Fibroblast of the conjunctiva (primary cell): ENCODE data around the gene PRPF18.
"Not testable (repeated sequence)": the region's sequence is repeated elsewhere in the genome, so short reads cannot be mapped to it uniquely, and the experiment has no call there.

Experiments used
- DNase-seq: peaks from one replicate; pipeline ENCODE4 v3.0.0-alpha.2; 2010; ENCODE audit warnings: low read depth

Gene PRPF18, protein sequence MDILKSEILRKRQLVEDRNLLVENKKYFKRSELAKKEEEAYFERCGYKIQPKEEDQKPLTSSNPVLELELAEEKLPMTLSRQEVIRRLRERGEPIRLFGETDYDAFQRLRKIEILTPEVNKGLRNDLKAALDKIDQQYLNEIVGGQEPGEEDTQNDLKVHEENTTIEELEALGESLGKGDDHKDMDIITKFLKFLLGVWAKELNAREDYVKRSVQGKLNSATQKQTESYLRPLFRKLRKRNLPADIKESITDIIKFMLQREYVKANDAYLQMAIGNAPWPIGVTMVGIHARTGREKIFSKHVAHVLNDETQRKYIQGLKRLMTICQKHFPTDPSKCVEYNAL

DNA sequence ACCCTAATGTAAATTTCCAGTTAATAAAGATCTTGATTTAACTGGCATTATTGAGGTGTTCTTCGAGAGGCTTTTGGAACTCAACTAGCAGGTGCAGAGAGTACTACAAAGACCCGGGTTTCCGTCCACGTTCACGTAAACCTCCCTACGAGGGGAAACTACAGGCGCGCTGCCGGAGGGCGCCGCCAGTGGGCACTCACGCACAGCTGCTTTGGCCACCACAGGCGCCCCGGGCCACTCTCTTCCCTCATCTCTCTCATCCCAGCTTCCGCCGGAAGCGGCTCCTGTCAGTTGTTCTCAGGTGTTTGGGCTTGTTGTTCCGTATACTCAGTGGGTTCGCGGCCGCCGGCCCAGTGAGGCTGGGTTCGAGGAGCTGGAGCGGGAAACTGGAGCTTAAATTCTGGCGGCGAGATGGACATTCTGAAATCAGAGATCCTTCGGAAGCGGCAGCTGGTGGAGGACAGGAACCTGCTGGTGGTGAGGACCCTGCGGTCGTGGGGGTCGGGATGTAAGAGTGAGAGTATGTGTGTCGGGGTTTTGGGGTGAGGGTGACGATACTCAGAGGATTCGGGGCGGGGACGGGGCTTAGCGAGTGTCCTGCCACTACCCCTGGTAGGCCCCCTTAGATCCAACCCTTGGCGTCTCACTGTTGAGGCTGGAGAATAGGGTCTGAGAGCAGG is at the start of gene PRPF18:
Gene PRPF18 (plus strand): TSS at position 290 of the 680 bp plus-strand sequence. CDS start 122 bp downstream, at position 412.
- peak; percentile 83 for DNase-seq

DNA sequence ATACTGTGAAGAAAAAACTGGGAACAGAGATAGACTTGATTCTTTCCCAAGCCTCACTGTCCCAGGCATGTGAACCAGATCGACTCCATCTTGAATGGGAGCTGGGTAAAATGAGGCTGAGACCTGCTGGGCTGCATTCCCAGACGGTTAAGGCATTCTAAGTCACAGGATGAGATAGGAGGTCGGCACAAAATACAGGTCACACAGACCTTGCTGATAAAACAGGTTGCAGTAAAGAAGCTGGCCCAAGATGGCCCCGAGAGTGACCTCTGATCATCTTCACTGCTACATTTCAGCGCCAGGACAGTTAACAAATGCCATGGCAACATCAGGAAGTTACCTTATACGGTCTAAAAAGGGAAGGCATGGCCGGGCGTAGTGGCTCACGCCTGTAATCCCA is 48.8 kb upstream of the PRPF18 start:
- not testable (repeated sequence) for DNase-seq

DNA sequence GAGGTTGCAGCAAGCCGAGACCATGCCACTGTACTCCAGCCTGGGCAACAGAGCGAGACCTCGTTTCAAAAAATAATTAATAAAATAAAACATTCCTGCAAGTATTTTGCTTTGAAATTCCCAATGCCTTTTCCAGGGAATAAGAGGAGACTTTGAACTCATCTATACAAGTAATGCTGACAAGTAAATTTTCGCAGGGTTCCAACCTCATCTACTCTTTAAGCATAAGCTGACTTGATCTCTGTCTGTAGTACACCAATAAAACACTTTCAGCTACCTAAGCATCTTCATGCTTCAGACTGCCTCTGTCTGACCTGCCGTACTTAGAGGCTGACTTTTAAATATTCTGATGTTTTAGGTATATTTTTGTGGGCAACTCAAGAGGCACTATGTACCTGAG is 44.2 kb upstream of the PRPF18 start:
- no peak for DNase-seq

DNA sequence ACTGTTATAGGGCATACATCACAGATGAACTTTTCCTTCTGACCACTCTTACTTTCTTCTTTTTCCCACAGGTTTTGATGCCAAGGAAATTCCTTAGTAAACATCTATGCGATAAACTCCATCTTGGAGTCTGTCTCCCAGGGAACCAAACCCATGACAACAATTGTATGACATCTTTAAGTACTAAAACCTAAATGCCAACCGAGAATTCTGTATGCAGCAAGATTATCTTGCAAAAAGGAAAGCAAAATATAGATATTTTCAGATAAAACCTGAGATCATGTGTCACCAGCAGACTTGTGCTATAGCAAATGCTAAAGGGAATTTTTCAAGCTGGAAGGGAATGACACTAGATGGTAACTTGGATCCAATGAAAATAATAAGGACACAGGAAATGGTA is 36.0 kb upstream of the PRPF18 start:
- DNase-seq = no peak

DNA sequence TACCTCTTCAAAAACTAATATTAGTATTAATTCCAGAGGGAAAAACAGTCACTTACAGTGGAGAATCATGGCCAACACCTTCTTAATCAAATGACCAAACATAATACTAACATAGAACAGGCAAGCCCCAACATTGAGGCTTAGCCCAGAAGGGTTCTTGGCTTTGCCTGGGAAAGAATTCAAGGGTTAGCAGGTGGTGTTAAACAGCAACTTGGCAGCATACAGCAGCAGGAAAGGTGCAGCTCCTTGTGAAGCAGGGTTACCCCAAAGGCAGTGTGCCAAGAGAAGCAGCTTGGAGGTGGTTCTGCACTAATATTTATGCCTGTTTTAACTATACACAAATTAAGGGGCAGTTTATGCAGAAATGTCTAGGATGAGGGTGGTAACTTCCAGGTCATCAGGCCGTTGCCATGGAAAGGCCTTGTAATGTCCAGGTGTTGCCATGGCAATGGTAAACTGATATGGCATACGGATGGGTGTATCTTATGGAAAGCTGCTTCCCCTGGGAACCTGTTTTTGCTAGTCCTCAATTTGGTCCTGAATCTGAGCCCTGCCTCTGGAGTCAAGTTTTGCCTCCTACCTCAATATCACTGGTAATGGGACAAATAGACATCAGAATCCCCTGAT is 30.8 kb upstream of the PRPF18 start:
- no peak for DNase-seq

DNA sequence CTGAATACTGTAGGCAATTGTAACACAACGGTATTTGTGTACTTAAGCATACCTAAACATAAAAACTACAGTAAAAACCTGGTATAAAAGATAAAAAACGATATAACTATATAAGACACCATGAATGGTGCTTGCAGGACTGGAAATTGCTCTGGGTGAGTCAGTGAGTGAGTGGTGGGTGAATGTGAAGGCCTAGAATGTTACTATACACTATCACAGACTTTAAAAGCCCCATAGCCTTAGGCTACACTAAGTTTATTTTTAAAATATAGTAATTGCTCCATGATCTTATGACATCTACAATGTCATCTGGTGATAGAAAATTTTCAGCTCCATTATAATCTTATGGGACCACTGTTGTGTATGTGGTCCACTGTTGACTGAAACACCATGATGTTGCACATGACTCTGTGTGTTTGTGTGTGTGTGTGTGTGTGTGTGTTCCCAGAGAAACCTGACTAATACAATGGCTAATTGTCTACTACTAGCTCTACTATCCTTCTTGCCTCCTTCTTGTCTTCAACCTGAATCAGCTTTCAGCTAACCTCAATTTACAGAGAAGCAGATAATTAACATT is 27.6 kb upstream of the PRPF18 start:
- DNase-seq = no peak

DNA sequence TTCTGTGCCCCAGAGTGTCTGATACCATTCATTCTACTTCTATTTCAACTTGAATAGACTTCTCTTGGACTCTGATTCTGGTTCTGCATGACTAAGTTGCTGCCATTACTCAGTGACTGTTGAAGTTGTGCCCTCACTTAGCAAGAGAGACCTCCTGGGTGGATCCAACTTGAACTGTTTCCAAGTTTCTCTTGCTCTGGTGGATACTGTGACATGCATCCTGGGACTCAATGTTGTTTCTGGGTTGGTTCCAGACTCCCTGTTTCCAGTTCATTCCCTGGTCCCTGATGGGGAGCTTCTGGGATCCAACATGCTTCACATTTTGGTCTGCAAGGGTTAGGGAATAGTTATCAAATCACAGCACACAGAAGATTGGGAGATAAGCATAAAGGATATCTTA is 26.2 kb upstream of the PRPF18 start:
- no peak for DNase-seq

DNA sequence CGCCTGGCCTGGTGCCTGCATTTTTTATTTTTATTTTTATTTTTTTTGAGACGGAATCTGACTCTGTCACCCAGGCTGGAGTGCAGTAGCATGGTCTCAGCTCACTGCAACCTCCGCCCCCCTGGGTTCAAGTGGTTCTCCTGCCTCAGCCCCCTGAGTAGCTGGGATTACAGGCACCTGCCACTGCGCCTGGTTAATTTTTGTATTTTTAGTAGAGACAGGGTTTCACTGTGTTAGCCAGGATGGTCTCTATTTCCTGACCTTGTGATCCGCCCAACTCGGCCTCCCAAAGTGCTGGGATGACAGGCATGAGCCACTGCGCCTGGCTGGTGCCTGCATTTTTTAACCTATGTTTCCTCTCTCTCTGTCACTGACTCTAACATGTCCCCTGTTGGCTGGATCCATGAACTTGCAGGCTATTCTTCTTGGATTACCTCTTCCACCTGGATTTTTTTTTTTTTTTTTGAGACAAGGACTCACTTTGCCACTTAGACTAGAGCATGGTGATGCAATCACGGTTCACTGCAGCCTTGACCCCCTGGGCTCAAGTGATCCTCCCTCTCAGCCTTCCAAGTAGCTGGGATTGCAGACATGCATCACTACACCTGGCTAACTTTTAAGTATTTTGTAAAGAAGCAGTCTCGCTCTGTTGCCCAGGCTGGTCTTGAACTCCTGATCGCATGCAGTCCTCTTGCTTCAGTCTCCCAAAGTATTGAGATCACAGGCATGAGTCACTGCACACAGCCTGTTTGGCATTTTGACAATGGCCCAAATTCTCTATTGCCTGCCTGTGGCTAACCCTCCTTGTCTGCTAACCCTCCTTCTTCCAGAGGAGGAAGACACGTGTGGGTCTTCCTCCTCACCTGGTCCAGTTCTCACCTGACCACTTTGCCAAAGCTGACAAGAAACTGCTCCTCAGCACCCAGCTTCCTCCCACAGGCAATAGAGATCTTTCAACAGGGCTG is 23.0 kb upstream of the PRPF18 start:
- DNase-seq = no peak

DNA sequence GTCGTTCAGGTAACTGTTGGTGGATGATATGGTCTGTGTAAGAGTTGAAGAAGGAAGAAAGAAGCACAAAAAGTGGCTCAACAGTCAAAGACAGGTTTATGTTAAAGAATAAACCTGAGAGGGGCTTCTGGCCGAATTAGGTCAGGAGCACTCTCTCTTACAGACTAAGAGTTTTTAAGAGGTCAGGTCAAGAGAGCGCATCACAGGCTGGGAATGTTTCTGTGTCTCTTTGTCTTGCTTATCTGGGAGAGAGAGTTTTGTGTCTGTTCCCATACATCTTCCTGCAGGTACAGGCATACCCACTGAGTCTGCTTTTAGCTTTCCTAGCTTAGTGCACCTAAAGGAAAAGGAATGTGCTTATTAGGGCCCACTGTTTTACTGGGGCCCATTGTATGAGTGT is 22.2 kb upstream of the PRPF18 start:
- DNase-seq = no peak

DNA sequence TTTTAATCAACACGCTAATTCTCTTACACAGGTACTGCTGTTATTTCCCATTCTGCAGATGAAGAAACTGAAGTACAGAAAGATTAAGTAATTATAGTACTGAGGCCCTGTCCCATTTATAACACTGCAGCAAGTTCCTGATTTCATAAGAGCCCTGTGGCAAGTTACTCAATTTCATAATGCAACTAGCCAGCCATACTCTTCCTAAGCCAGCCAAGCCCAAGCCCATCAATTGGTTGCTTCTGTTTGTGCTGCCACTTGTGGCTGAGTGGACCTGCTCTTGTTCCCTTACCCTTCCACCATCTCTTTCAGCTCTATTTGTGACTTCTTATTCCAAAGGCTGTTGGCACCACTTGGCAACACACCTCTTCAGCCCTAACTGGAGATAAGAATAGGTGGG is 19.7 kb upstream of the PRPF18 start:
- no peak for DNase-seq

DNA sequence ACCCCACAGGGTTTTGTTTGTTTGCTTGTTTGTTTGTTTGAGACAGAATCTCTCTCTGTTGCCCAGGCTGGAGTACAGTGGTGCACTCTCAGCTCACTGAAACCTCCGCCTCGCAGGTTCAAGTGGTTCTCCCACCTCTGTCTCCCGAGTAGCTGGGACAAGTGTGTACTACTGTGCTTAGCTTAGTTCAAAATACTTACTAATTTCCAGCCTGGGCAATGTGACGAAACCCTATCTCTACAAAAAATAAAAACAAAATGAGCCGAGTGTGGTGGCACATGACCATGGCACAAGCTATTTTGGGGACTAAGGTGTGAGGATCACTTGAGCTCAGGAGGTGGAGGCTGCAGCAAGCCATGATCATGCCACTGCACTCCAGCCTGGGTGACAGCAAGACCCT is 15.2 kb upstream of the PRPF18 start:
- DNase-seq = no peak

DNA sequence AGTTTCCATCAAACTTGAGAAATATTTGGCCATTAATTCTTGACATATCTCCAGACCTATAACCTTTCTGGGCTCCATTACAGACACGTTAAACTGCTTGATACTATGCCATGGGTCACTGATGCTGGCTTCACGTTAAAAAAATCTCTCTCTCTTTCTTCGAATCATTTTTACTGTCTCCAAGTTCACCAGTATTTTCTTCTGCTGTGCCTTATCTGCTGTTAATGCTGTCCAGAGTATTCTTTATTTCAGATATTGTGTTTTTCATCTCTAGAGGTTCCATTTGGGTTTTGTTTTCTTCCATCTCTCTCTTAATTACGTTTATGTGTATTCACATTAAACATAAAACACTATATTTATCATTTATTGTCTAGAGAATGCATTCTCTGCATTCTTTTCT is 12.8 kb upstream of the PRPF18 start:
- DNase-seq = no peak

DNA sequence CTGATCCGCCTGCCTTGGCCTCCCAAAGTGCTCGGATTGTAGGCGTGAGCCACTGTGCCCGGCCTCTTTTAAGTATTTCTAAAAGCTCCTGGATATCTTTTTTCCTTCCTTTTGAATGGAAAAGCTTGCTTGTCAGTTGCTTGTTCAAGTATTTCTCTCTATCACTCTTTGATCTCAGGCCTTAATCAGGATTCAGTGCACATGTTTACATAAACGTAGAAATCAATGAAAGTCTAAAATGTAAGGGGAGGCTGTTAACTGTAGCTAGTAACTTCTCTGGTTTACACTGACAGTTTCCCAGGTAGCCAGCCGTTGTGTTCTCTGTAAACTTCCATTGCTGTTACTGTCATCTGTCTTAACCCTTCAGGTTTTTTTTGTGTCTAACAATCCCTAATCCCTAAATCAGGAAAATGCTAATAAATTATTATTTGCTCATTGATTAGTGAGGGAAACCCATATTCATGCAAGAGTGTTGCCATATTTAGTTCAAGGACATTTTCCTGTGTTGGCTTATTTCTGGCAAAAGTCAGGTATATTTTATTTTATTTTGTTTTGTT is 1.5 kb upstream of the PRPF18 start:
- no peak for DNase-seq

DNA sequence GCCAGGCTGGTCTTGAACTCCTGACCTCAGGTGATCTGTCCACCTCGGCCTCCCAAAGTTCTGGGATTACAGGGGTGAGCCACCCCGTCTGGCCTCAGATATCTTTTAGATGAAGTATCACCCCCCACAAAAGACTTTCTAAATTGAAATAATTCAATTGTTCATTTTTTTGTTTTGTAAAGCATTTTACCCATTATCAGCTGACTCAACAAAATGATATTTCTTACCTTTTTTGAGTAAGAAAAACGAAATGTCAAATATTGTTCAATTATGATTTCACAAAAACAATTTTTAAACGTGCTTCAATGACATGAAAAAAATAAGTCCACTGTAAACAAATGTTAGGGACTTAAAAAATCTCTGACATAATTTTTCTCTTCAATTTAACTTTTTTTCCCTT is 822 bp upstream of the PRPF18 start:
- no peak for DNase-seq

DNA sequence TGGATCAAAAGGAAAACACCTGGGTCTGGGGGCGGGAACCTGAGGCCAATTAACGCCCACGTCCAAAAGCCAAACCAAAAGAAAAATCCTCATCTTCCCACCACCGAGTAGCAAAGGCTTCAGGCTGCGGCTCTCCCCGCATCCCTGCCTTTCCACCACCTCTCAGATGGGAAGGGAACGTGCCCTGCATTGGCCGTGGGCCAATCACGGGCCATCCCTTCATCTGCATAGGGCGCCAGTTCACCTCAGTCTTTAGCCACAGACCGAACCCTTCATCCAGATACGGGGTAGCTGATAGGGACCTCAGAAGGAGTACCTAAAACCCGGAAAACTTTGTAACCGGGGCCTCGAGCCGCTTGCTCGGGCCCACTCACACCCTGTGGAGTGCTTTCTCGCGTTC is 626 bp downstream of the PRPF18 start:
- no peak for DNase-seq

DNA sequence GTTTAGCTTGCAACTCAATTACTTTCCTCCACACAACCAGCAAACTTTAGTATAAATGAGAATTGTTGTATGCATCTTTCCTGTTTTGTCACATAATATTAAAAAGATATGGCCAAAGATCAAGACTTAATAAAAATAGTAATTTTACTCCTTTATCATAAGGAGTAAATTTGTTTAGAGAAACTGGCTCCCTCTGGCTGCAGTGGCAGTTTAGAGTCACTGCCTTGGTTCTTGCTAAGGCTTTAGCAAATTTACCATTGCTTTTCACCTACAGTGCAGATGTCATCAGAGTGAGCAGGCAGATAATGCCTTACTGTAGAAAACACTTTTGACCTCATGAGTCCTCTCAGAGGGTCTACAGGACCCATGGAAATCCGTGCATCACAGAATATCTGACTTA is 2.6 kb downstream of the PRPF18 start:
- no peak for DNase-seq

DNA sequence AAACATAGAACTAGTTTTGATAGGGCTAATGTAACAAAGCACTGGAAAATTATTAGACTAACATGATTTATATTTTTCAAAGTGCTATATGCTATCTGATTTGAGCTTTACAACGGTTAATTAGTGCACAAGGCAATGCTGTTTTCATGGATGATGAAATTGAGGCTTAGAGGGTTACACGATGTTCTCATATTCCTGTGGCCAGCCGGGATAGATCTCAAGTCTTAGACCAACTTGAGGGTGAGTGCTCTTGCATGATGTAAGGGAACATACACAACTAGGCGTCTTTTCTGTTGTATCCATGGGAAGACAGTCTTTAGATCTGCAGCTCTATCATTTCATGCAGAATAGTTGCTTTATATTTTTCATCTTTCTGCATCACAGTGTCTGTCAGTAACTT is 4.1 kb downstream of the PRPF18 start:
- DNase-seq = no peak

DNA sequence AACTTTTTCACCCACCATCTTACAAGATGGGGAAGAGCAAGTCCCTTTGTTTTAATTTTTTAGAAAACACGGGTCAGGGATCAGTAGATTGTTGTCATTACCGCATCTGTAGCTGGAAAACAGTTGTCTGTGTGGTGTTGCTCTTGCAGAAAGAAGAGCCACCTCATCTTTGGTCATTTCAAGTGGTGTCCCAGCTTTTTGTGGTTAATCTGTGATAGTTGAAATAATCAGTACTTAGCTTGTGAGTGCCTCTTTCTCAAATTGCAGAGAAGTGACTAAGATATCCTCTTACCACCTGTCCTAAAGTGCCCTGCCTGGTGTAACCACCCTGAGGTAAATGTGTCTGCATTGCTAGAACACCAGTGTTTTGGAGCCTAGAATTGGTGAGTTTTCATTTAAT is 5.5 kb downstream of the PRPF18 start:
- DNase-seq = no peak

DNA sequence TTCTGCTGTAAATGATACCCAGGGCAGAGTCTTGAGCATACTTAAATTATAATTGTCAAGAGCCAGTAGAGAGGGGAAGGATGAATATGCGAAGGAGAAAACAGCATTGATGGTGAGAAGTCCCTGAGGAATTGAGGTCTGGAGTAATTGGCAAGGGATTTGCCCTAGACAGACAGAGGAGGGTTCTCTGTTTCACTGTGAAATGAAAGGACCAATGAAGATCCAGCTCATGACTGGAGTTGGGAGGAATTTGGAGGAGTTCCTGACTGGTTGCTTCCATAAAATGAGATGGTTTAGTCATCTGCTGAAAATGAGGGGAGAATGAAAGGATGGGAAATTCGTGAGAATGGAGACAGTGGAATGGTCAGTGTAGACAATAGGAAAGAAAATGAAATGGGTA is 6.8 kb downstream of the PRPF18 start:
- DNase-seq = no peak

DNA sequence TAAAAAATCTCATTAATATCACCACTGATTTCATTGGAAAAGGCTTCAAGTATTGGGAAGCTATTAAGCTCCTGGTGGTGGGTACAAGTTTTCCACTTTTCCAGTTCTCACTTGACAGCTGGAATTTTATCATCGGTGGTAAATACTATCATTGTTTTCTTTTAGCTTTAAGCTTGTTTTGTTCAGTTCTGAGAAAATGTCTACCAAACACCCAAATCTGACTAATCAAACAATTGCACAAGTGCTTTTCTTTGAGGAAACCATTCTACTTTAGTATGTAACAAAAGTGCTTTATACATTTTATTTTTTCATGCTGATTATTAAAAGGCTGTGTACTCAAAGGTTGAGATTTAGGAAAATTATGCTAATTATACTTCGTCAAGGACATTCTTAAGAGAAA is 7.9 kb downstream of the PRPF18 start:
- no peak for DNase-seq

DNA sequence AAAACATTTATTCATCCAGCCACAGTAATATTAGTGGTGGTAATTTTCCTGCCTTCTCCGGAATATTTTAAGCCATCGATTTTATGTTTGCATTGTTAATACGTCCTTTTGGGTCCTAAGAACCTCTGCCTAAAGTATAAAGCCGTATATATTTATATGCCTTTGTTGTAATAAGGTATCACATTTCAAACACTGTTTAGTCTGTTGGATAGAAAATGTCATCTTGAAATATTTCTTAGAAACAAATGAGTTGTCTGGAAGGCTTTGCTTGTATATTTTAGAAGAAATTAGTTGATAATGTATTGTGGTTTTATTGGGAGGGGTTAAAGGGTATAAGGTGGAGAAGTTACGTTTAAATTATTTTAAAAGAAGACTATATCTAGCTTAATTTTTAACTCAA is 11.1 kb downstream of the PRPF18 start:
- DNase-seq = no peak
